Measurements from ENCODE around the gene RNF4. TPM values are rescaled to one million over a fixed set of nuclear protein-coding genes. Genes with fewer than 3 reads are reported as not detected.
A peak's percentile ranks its signal among the peaks of the same experiment; 100 is the strongest.

Gene RNF4
- total RNA-seq, 2 experiments from 2014 or later = 69.2 to 73.1 TPM

DNA sequence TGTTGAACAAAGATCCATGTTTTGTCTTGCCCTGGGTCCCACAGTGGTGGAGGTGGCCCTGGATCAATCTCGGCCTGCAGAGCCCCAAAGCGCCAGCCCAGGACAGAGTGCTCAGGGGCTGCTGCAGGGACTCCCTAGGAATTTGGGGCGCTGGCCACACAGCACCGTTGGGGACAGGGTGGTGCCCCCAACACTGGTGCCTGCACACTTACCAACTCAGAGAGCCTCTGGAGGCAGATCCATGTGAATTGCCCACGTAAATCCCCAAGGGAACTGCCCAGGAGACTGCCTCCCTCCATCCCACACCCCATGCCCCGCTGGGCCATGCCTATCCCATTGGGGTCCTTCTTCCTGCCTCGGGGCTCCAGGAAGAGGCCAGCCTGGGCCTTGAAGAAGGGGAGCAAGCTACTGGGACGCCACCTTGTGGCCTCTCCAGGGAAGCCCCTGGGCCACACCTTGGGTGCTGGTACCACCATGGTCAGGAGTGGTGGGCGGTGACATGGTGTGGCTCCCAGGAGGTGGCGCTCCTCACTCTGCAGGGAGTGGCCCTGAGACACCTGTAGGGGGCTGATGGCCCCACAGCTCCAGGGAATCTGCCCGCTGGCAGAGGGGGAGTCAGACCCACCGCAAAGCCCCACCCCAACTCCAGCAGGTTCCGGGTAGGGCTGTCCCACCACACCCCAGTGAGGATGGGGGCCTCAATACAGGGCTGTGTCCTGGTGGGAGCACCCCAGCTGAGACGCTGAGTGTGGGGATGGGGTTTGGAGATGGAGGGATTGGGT is 27.3 kb upstream of the RNF4 start:
- no peaks in the 10 kb centered on the region for H3K9me3 Mint-ChIP-seq
- no peaks in the 10 kb centered on the region for H3K27me3 Mint-ChIP-seq (ENCODE audit: low read depth)
- CTCF ChIA-PET = interaction anchor here (0.6 to 2.1 kb wide), 17 partner anchors 12 to 600 kb away, joined by 3 to 15 read pairs (median 4); no protein-coding TSS in a partner anchor
- no peaks in the 10 kb centered on the region for H3K36me3 Mint-ChIP-seq (ENCODE audit: low read depth)
- peaks cover 2% of the 10 kb centered on the region for H3K4me1 Mint-ChIP-seq (ENCODE audit: low read depth)
- no peak overlapping the region for H3K27ac Mint-ChIP-seq
- no peak overlapping the region for H3K4me3 Mint-ChIP-seq
- peak; percentile 86 for DNase-seq
- intact Hi-C loops (cut with micrococcal nuclease) = loop anchor here (1.0 kb wide), 2 partner anchors 160 to 221 kb away; no protein-coding TSS in a partner anchor

DNA sequence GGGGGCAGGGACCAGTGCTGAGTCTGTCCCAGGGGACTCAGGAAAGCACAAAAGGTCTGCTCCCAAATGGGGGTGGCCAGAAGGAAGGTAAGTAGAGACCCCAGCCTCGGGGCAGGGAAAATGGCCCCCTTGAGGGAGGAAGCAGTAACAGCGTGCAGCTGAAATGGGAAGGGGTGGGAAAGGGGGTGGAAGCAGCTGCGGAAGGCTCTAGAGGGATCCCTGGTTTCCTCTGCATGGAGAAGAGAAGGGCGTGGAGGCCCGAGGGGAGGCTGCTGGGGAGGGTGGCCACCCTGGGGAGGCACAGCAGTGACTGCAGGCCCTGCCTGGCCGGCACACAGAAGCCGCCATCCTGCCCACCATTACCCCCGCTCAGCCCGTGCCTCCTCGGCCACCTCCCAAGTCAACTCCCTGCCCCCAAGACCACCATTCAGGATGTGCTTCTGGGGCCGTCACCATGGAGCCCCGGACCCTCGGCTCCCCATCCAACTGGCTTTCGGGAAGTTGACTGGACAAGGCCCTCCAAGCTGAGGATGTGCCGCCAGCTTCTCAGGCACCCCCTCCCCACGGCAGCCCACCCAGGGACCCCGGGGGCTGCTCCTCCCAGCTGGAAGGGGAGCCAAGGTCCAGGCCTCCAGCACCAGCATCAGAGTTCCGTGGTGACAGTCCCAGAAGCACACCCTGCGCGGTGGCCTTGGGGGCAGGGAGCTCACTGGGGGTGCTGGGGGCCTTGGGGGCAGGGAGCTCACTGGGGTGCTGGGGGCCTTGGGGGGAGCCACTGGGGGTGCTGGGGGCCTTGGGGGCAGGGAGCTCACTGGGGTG is 26.5 kb upstream of the RNF4 start:
- Mint-ChIP-seq H3K4me1 (ENCODE audit: low read depth) (peaks cover 2% of the 10 kb centered on the region), H3K4me3 (no peak overlapping the region), H3K27ac (no peak overlapping the region), H3K27me3 (ENCODE audit: low read depth) (no peaks in the 10 kb centered on the region), H3K36me3 (ENCODE audit: low read depth) (no peaks in the 10 kb centered on the region), H3K9me3 (no peaks in the 10 kb centered on the region)
- DNase-seq = no peak
- intact Hi-C loops (cut with micrococcal nuclease) = no loop called here
- CTCF ChIA-PET = interaction anchor here (0.6 to 2.1 kb wide), 14 partner anchors 9 to 599 kb away, joined by 3 to 15 read pairs (median 4); no protein-coding TSS in a partner anchor

DNA sequence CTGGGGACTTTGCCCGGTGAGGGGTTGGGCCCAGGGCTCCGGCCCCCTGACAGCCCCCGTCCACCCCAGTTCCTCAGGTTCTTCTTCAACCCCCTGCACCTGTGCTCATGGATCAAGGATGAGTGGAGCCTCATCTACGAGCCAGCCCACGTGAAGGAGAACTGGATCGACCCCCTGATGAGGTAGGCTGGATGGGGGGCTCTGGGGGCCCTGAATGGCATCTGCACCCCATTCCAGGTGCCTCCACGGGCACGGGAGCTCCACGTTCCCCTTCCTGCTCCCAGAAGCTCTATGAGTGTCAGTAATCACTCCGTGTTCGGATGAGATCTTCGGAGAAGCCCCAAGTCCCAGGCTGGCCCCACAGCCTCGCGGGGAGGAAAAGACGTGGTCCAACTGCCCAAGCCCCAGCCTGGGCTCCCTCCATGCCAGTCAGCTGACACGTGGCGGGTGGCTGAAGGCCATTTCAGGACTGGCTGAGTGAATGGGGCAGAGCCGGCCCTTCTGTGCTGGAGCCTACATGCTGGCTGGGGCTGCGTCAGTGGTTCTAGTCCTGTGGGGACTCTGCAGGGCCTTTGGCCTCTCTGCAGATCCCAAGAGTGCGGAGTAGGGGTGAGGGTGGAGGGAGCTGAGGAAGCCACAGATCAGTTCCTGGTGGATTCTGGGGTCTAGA is 25.7 kb upstream of the RNF4 start:
- Mint-ChIP-seq H3K27me3 (ENCODE audit: low read depth) (no peaks in the 10 kb centered on the region), H3K36me3 (ENCODE audit: low read depth) (no peaks in the 10 kb centered on the region), H3K4me3 (no peak overlapping the region), H3K9me3 (no peaks in the 10 kb centered on the region), H3K4me1 (ENCODE audit: low read depth) (peaks cover 2% of the 10 kb centered on the region), H3K27ac (no peak overlapping the region)
- intact Hi-C loops (cut with micrococcal nuclease) = no loop called here
- CTCF ChIA-PET = interaction anchor here (0.6 to 2.1 kb wide), 4 partner anchors 50 to 1054 kb away, joined by 3 to 12 read pairs (median 3); no protein-coding TSS in a partner anchor
- DNase-seq = no peak

DNA sequence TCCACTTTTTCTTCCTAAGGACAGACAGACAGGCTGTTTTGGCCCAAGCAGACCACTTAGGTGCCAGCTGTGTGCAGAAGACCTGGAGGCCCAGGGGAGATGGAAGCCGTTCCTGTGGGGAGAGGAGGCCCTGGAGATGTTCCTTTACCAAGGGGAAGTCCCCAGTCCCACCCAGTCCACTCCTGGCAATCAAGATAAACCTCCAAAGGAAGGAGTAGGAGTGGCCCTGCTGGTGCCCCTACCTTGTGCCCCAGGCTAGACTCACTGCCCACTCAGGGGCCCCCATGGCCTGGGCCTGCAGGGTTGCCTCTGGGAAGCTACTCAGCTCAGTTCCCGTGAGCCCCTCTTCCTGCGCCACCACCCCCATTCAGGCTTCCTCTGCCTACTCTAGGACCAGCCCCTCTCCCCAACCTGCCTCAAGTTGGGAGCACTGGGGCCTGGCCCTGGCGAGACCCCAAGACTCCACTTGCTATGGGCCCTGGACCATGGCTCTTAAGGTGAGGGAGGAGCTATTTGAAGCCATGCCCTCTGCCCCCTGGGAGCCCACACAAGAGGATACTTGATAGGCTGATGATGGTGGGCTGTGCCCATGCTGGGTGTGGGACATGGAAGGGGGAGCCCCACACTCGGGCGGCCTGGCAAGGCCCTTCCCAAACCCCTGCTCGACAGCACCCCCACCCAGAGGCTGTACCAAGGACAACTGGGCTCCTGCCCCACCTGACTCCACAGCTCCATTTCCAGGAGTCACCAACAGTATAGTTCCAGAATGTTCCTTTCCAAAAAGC is 24.8 kb upstream of the RNF4 start:
- no peak overlapping the region for H3K27ac Mint-ChIP-seq
- intact Hi-C loops (cut with micrococcal nuclease) = no loop called here
- no peaks in the 10 kb centered on the region for H3K36me3 Mint-ChIP-seq (ENCODE audit: low read depth)
- no peaks in the 10 kb centered on the region for H3K27me3 Mint-ChIP-seq (ENCODE audit: low read depth)
- H3K9me3 Mint-ChIP-seq = no peaks in the 10 kb centered on the region
- CTCF ChIA-PET = interaction anchor here (0.6 to 2.1 kb wide), 4 partner anchors 17 to 395 kb away, joined by 3 to 12 read pairs (median 4); no protein-coding TSS in a partner anchor
- DNase-seq = no peak
- no peak overlapping the region for H3K4me3 Mint-ChIP-seq
- peaks cover 2% of the 10 kb centered on the region for H3K4me1 Mint-ChIP-seq (ENCODE audit: low read depth)

DNA sequence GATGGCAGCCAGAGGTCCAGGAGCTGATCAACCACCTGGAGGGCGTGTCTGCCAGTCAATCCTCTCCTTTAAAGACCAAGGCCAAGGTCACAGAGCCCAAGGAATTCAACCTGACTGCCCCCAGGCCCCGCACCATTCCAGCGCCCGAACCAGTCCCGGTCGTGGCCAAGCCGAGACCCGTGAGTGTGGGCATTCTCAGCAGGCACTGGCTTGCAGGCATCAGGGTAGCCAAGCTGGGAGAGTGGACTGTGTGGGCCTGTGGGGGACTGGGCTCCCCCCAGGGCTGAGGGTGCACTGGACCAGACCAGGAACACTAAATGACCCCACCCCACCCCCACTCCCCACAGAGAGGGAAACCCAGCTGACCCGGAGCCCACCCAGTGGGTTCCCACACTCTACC is 23.8 kb upstream of the RNF4 start:
- Mint-ChIP-seq H3K27ac (no peak overlapping the region), H3K9me3 (no peaks in the 10 kb centered on the region), H3K27me3 (ENCODE audit: low read depth) (no peaks in the 10 kb centered on the region), H3K36me3 (ENCODE audit: low read depth) (no peaks in the 10 kb centered on the region), H3K4me1 (ENCODE audit: low read depth) (peaks cover 2% of the 10 kb centered on the region), H3K4me3 (no peak overlapping the region)
- CTCF ChIA-PET = no interaction called here
- no peak for DNase-seq
- intact Hi-C loops (cut with micrococcal nuclease) = no loop called here

DNA sequence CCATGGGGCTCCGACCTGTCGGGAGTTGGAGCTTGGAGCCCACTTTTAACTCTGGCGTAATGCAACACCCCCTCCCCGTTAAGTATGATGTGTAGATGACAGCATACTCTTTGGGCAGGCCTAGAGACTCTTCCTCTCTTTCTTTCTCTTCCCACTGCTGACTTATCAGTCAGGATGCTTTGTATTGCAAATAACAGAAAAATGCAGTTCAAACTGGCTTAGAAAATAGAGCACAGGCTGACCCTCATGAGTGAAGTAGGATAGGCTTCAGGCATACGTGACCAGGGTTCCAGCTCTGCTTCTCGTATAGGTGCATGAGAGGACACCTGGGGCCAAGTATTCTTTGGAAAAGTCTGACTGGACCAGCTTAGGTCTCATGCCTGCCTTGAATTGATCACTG is 23.3 kb upstream of the RNF4 start:
- H3K27me3 Mint-ChIP-seq (ENCODE audit: low read depth) = no peaks in the 10 kb centered on the region
- H3K9me3 Mint-ChIP-seq = no peaks in the 10 kb centered on the region
- H3K4me3 Mint-ChIP-seq = no peak overlapping the region
- CTCF ChIA-PET = no interaction called here
- H3K36me3 Mint-ChIP-seq (ENCODE audit: low read depth) = no peaks in the 10 kb centered on the region
- H3K4me1 Mint-ChIP-seq (ENCODE audit: low read depth) = peaks cover 2% of the 10 kb centered on the region
- H3K27ac Mint-ChIP-seq = no peak overlapping the region
- no peak for DNase-seq
- intact Hi-C loops (cut with micrococcal nuclease) = no loop called here

DNA sequence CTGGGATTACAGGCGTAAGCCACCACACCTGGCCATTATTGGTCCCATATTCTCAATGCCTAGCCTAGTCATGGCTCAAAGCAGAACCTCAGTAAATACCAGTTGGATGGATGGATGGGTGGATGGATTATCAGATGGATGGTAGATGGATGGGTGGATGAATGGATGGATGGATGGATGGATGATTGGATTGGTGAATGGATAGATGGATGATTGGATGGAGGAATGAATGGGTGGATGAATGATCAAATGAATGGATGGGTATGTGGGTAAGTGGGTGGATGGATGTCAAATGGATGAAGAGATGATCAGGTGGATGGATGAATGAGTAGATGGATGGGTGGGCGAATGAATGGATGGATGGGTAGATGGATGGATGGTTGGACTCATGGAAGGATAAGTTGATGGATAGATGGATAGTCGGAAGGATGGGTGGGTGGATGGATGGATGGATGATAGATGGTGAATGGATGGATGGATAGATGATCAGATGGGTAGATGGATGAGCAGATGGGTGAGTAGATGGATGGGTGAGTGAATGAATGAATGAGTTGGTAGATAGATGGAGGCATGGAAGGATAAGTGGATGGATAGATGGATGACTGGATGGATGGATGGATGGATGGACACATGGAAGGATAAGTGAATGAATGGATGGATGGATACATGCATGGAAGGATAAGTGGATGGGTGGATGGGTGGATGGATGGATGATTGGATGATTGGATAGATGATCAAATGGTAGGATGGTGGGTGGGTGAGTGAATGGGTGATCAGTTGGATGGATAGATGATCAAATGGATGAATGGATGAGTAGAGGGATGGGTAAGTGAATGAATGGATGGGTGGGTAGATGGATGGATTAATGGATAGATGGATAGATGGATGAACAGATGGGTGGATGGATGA is 22.0 kb upstream of the RNF4 start:
- Mint-ChIP-seq H3K27ac (no peak overlapping the region), H3K9me3 (no peaks in the 10 kb centered on the region), H3K4me1 (ENCODE audit: low read depth) (no peaks in the 10 kb centered on the region), H3K4me3 (no peak overlapping the region), H3K36me3 (ENCODE audit: low read depth) (no peaks in the 10 kb centered on the region), H3K27me3 (ENCODE audit: low read depth) (no peaks in the 10 kb centered on the region)
- intact Hi-C loops (cut with micrococcal nuclease) = no loop called here
- DNase-seq = no peak
- CTCF ChIA-PET = no interaction called here

DNA sequence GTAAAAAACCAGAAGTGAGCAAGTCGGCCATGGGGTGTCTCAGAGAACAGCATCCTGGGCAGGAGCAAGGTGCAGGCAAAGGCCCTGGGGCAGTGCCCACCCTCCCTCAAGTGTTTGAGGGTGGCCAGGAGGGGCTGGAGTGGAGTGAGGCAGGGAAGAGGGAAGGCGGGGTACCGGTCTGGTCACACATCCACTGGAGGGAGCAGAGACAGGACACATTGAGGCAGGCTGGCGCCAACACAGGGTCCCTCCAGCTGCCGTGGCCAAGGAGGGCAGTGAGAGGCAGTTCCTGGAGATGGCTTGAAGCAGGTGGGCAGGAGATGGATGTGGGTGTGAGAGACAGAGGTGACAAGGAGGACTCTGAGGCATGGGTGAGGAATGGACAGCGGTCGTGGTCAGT is 20.3 kb upstream of the RNF4 start:
- CTCF ChIA-PET = no interaction called here
- no peaks in the 10 kb centered on the region for H3K36me3 Mint-ChIP-seq (ENCODE audit: low read depth)
- H3K4me1 Mint-ChIP-seq (ENCODE audit: low read depth) = no peaks in the 10 kb centered on the region
- H3K9me3 Mint-ChIP-seq = no peaks in the 10 kb centered on the region
- intact Hi-C loops (cut with micrococcal nuclease) = no loop called here
- no peak for DNase-seq
- no peak overlapping the region for H3K4me3 Mint-ChIP-seq
- H3K27ac Mint-ChIP-seq = no peak overlapping the region
- H3K27me3 Mint-ChIP-seq (ENCODE audit: low read depth) = no peaks in the 10 kb centered on the region

DNA sequence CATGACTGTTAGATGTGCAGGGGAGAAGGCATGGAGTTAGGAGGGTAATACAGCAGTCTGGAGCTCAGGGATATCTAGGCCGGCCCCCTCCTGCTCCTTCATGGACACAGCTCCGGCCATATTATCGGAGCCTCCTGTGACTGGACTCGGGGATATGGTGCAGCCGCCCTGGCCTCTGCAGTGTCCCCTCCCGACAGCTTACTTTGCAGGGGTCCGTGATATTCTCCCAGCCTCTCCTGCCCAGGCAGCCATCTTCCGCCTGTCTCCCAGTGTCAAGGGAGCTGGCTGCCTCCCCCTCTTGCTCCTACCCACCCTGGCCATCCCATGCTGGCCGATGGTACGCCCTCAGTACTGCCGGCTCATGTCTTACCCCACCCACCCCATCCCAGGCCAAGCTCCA is 19.9 kb upstream of the RNF4 start:
- intact Hi-C loops (cut with micrococcal nuclease) = no loop called here
- H3K36me3 Mint-ChIP-seq (ENCODE audit: low read depth) = no peaks in the 10 kb centered on the region
- no peaks in the 10 kb centered on the region for H3K9me3 Mint-ChIP-seq
- no peak for DNase-seq
- H3K4me1 Mint-ChIP-seq (ENCODE audit: low read depth) = no peaks in the 10 kb centered on the region
- H3K27me3 Mint-ChIP-seq (ENCODE audit: low read depth) = no peaks in the 10 kb centered on the region
- H3K27ac Mint-ChIP-seq = no peak overlapping the region
- H3K4me3 Mint-ChIP-seq = no peak overlapping the region
- CTCF ChIA-PET = no interaction called here

DNA sequence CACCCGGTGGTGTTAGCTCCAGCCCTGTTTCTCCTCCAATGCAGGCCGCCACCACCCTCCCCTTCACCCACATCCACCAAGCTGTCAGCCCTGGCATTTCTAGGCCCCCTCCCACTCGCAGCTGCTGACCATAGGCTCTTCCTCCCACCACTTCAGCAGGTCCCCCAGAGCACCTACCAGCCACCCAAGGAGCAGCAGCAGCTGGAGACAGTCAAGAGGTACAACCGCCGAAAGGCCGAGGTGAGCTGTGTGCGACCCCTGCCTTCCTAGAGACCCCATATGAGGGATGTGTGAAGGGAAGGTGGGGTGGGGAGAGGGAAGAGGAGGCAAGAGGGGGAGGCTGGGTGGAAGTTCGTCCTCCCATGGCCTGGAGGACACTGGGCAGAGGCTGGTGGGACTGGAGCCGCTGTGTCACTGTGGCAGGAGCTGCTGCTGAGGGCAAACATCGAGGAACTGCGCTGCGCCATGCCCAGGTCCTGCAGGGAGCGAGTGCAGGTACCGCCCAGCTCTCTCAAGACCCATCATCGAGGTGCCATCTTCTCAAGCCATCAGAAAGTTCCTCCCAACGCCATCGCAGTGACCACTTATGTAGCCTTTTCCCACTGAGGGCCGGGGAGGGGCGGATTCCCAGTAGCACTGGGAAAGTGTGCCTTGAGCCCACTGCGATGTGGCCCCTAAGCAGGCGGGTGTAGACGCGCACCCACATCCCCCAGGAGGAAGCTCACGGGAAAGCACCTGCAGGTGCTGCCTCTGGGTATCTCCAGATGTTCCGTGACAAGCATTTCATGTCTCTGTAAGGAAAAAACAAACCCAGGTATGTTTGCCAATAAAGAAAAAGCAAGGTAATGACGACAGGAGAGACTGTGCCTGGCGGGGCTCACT is 19.2 kb upstream of the RNF4 start:
- H3K27ac Mint-ChIP-seq = no peak overlapping the region
- no peaks in the 10 kb centered on the region for H3K27me3 Mint-ChIP-seq (ENCODE audit: low read depth)
- H3K9me3 Mint-ChIP-seq = no peaks in the 10 kb centered on the region
- no peaks in the 10 kb centered on the region for H3K36me3 Mint-ChIP-seq (ENCODE audit: low read depth)
- H3K4me3 Mint-ChIP-seq = no peak overlapping the region
- H3K4me1 Mint-ChIP-seq (ENCODE audit: low read depth) = no peaks in the 10 kb centered on the region
- DNase-seq = no peak
- CTCF ChIA-PET = no interaction called here
- intact Hi-C loops (cut with micrococcal nuclease) = no loop called here
